Inflammatory macrophage (primary cell): ENCODE results near the gene KLF16.
A peak's percentile ranks its signal among the peaks of the same experiment; 100 is the strongest.

Experiments used
- DNase-seq, 2 donors: peaks; one replicate each; pipeline ENCODE4 v3.0.0-alpha.2; 2020 to 2022

The KLF16 gene

DNA sequence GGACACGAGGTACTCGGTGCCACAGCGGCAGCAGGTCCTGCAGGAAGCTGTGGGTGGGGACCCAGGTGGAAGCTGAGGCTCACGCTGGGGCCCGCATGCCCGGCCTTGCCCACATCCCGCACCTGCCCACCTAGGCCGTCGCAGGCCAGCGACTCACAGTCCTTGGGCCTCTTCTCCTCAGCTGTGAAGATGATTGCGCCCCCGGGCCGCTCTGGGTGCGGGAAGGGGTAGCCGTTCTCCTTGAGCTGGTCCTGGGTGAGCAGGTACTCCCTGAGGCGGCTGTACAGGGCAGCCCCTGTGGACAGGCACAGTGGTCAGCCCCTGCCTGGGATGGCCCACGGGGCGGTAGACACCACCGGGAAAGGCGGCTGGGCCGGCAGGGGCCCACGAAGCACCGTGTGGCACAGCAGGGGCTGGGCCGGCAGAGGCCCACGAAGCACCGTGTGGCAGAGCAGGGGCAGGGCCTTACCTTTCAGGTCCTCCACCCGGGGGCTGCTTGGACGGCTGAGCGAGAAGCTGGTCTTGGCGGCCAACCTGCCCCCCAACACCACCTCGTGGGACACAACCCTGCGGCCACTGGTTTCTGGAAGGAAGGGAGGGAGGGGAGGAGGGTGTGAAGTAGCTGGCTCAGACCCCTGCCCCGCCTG, 44.7 kb downstream of the KLF16 start:
- DNase-seq = no peak

- no peak for DNase-seq
Observed at GRCh38 chr19:1817553-1818179, 45.7 kb downstream of the KLF16 start.

- no peak for DNase-seq
Observed at GRCh38 chr19:1816530-1817298, 46.7 kb downstream of the KLF16 start.

DNA sequence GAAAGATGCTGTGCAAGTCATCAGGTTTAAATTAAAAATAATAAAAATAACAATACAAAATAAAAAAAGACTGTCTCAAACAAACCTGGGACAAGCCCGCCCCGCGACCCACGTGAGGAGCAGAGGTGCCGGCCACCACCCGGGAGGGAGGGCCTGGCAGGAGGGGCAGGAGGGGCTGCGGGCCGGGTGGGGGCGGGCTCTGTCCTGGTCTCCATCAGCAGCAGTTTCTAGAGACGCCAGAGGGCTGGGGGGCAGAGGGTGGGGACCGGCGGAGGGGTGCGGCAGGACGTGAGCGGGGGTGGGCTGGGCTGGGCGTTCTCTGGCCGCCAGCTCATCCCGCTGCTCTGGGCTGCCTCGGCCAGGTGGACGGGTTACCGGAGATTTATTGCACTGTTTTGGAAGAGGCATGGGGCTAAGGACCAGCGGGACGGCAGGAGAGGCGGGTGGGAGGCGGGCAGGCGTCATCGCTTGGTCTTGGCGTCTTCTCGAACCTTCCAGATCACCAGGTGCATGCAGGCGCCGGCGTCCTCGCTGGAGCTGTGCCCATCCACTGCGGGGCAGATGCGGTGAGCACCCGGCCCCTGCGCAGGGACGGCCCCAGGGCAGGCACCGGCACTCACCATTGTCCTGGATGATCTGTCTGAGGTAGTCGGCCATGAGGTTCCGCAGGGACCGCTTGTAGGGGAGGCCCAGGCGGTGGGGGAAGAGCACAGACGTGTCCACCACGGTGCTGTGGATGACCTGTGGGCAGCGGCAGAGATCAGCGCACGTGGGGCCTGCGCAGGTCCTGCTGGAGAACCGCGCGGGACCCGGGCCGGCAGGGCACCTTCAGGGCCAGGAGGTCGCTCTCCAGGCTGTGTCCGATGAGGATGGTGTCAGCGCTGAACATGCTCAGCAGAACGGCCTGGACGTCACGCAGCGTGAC, 47.5 kb downstream of the KLF16 start:
- DNase-seq = no peak

DNA sequence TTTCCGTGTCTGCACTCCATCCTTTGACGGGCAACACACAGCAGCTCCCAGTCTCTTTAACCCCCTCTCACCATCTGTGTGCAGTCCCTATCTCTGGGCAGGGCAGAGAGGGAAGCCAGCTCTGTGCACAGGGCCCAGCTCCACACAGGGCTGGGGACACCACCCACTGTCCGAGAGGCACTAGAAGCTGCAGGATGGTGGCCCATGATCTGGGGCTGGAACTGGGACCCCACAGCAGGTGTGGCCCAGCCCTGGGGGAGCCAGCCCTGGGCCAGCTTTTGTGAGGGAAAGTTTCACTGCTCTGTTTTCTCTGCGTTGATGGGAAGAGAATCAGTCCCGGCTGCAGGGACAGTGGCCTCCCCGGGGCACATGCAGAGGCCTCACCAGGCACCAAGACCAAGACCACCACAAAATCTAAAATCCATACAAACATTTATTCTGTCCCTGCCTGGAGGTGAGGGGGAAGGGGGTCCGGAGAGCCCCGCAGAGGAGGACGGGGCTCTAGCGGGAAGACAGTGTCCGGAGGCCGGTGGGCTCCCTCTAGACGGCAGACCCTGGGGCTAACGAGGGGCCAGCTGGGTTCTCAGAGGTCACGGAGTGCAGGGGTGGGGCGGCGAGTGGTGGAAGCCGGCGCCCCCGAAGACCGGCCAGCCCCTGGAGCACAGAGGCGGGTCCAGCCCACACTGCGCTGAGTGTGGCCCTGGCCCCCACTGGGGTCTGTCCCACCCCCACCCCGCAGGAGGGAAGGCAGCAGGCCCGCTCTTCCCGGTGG, 48.4 kb downstream of the KLF16 start:
- no peak for DNase-seq

GRCh38 chr19:1814391-1814790, 49.0 kb downstream of the KLF16 start:
- DNase-seq = no peak

- DNase-seq = no peak
Observed at GRCh38 chr19:1813192-1814182, 49.9 kb downstream of the KLF16 start.

GRCh38 chr19:1812426-1813191, 50.8 kb downstream of the KLF16 start:
- peak; percentile 98 for DNase-seq

- DNase-seq = no peak
Observed at GRCh38 chr19:1811942-1812425, 51.4 kb downstream of the KLF16 start, which contains the start of gene ATP8B3. Gene ATP8B3, minus strand, starts transcription at chr19:1812276. Its CDS starts 540 bp downstream, at chr19:1811736.

- no peak for DNase-seq
Observed at GRCh38 chr19:1811472-1811894, 51.9 kb downstream of the KLF16 start.

- DNase-seq = no peak
Observed at GRCh38 chr19:1810439-1811160, 52.8 kb downstream of the KLF16 start.

DNA sequence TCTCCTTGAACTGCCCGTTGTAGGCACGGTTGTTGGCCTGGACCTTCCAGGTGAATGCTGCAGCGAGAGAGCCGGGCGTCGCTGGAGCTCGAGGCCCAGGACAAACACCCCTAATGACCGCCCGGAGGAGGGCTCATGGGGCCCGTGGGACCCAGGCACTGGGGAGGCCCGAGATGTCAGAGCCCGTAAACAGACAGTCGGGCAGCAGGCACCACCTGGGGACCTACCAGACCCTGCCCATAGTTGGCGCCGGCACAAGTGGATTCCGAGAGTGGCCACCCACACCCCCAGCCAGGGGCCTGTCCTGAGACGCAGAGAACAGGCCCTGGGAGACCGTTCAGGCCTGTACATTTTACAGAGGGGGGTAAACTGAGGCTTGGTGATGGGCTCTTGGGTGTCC, 53.7 kb downstream of the KLF16 start:
- no peak for DNase-seq

- DNase-seq = no peak
Observed at GRCh38 chr19:1808395-1808731, 55.0 kb downstream of the KLF16 start.

- DNase-seq = no peak
Observed at GRCh38 chr19:1807695-1808394, 55.5 kb downstream of the KLF16 start.

DNA sequence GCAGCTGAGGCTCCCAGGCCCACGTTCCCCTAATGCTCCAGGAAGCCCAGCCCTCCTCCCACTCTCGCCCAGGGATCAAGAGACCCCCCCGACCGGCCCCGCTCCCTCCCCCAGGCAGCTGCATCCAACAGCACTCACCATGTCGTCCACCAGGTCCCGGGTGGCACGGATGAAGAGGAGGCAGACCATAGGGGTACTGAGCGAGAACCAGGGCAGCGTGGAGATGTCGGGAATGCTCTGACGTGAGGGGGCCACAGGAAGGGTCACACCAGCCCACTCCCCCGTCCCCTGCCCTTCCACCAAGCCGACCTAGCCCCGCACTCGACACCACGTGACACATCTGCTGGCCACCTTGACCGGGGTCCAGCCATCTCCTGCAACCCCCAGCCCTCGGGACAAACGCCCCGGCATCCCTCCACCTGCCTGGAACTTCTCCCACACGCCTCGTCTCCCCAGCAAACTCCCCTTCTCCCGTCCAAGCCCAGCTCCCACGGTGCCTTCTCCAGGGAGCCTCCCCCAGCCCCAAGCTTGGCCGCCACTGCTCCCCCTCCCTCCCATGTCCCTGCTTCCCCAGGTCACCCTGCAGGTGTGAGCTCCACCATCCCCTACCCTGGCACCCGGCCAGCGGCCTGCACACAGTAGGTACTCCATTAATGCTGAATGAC, 56.2 kb downstream of the KLF16 start:
- no peak for DNase-seq

GRCh38 chr19:1806184-1807029, 57.0 kb downstream of the KLF16 start:
- DNase-seq = no peak
